GM18517 (cell line): ENCODE measurements around the gene SYT1.
A peak's percentile ranks its signal among the peaks of the same experiment; 100 is the strongest.
"Not testable (repeated sequence)": the region's sequence is repeated elsewhere in the genome, so short reads cannot be mapped to it uniquely, and the experiment has no call there.

Source experiments
- ATAC-seq: cut with Tn5 transposase; IDR thresholded peaks from one replicate; pipeline ENCODE4 v1.9.1; 2021; ENCODE audit warnings: mild to moderate bottlenecking, moderate library complexity; ENCODE audit not compliant: unreplicated experiment

The SYT1 gene

DNA sequence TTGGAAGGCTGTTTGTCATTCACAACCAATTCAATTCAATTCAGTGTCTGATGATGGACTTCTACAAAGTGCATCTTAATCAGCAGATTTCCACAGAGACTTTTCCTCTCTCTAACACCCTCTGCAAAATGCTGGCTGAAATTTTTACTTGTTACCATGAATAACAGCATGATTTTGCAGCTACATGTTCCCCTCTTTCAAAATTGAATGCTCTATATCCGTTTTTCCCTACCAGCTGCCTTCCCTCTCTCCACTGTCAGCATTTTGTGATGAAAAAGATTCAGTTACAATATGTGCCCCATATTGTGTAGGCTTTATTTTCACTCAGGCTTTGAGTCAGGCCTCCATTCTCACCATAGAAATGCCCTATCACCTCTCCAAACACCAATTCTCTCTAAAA lies 334.6 kb downstream of the SYT1 start:
- ATAC-seq, result no peak

DNA sequence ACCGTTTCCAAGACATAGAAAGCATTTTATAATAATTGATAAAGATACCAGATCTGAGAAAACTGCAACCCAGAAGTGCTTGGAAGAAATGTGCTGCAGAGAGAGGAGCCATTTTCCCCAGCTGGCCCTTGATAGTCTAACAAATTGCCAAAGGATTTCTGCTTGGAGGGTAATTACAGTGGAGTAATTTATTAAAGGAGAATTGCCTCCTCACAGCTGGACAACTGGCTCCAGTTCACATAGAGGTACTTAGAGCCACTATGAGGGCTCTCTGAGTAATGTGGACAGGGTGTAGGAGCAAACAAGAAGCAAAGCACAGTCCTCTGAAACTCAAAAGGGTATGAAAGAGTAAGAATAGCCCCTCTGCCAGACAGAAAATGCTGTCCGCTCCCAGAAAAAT lies 335.6 kb downstream of the SYT1 start:
- no peak for ATAC-seq

DNA sequence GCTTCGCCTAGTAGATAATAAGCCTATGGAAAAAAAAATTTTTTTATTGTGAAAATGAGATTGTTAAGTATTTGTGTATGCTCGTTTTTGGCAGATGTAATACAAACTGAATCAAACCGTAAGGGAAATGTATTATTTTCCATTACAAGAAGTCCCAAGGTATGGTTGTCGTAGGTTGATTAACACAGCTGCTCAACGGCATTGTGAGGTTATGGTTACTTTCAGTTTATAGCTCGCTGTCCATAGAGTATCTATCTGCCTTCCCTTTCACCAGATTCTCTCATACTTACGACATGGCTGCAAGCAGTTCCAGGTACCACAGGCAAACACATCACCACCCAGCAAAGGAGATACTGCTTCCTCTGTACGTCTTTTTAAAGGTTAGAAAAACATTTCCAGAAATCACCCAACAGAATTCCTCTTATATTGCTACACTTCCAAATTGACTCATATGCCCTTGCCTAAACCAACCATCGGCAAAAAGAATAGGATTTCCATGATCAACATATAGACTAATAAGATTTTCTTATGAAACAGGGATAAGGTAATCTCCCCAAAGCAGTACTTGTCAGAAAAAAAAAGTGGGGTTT lies 338.6 kb downstream of the SYT1 start:
- ATAC-seq, result no peak

DNA sequence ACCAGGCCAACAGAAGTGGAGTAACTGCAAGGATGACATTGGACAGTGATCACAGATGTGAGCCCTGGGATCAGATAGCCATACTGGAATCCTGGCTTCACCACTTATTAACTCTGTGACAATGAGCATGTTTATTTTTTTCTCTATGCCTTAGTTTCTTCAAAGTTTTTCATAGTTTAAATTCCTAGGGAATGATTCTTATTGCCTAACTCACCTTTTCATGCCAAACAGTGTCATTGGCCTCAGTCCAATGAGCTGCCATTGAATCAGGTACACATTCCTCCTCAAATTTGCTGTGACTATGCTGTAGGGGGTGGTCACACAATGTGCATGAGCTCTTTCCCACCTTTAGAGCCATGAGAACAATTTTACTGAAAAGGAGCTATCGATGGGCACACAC lies 342.3 kb downstream of the SYT1 start:
- no peak for ATAC-seq

DNA sequence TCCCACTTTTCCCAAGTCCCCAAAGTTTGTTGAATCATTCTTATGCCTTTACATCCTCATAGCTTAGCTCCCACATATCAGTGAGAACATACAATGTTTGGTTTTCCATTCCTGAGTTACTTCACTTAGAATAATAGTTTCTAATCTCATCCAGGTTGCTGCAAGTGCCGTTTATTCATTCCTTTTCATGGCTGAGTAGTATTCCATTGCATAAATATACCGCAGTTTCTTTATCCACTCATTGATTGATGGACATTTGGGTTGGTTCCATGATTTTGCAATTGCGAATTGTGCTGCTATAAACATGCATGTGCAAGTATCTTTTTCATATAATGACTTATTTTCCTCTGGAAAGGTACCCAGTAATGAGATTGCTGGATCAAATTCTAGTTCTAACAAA lies 345.8 kb downstream of the SYT1 start:
- not testable (repeated sequence) for ATAC-seq

DNA sequence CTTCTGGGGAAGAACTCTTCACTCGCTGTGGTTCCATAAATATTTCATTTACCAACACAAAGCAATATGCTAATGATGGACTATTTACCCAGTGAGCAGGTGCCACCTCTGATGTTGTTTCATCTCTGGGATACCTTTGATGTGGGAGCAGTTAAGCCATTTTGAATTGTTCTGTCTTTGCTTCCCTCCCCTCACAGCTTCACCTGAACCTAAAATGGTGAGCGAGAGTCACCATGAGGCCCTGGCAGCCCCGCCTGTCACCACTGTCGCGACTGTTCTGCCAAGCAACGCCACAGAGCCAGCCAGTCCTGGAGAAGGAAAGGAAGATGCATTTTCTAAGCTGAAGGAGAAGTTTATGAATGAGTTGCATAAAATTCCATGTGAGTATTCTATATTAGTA lies 352.7 kb downstream of the SYT1 start:
- no peak for ATAC-seq

DNA sequence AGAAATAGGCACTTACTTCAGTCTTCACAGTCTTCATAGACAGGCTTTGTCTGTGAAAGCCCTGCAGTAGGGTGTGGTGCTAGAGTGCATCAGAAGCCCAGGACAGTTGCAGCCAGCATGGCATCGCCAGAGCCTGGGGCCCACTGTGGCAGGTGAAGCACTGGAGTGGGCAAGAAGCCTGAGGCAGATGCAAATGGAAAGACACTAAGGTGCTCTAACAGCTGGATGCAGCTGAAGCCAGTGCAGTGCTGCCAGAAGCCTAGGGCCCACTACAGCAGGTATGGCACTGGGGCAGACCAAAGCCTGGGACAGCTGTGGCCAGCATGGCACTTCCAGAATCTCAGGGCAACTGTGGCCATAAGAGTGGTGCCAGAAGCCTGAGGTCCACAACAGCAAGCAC lies 358.6 kb downstream of the SYT1 start:
- no peak for ATAC-seq

DNA sequence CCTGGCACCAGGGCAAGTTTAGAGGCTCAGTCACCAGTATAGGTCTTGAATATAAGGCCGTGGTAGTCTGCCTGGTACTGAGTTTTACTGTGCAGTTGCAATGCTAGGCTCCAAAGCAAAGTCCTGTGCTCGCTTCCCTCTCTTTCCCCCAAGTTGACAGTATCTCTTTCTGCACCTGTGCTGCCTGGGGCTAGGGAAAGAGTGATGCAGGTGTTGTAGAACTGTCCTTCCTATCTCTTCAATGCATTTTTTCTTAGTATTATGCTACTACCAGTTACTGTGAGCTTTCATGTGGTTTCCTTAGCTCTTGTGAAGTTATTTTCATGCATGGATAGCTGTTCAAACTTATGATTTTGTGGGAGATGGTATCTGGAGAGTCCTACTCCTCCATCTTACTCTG lies 359.2 kb downstream of the SYT1 start:
- ATAC-seq, result no peak

DNA sequence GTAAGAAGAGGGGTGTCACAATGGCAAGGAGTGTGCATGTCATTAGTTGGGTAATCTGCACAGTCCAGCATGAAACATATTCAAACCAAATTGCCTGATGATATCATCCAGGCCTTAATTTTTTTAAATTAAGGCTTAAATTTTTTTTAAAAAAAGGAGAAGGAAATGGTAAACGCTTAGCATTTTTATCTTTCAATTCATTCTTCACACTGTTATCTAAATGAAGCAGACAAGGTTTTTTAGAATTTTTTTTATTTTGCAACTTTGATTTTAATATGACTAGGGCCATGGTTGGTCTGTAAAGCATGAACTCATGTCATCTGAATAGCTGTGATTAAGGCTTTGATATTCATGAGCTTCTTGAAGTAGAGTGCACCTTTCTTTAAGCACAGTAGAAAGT lies 362.5 kb downstream of the SYT1 start:
- no peak for ATAC-seq

DNA sequence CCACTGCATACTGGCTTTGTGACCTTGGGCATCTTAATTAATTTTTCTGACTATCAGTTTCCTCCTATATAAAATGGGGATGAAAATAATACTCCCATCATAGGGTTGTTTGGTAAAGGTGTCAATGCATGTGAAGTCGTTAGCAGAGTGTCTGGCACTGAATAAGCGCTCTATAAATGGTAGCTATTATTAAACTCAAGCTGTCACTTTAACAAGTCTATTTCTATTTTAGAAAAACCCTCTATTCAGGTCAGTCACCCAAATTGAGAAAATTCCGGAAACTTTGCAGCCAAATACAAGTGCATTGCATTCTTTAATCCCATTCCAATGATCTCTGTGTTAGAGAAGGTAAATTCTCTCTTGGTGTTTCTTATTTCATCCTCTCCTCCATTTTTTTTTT lies 363.1 kb downstream of the SYT1 start:
- no peak for ATAC-seq

DNA sequence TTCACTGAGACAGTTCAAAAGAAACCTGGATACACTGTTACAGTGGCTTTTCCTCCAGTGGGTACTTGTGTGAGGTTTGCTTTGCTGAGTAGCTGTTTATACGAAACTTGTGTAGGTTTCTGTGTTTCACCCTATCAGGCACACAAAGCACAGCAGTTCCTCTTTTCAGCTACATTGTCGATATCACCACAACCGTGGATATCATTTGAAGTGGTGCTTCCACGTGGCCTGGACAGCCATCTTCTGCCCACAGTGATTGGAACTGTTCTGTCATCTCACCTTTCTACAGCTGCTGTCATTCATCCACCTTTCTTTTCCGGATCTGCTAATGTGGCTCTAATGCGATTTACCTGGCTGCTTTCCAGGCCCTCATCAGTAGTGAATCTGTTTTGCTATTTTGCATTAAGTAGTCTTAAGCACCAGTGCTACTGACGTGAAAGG lies 368.8 kb downstream of the SYT1 start:
- peak; percentile 82 for ATAC-seq

DNA sequence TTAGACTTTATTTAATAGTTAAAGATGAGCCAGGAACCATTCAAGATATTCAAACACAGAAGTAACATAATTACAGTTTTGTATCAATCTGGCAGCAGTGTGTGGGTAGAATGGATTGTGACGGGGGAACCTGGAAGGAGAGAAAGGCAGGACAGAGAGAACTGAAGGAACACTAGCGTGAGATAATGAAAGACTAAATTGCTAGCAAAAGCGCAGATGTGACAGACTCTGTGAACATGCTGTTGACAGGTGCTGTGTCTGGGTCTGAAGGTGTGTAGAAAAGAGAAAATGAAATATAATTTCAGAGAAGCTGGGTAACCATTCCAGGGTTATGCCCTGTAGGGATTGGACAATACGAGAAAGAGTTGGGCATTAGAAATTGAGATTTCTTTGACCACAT lies 372.3 kb downstream of the SYT1 start:
- ATAC-seq, result no peak

DNA sequence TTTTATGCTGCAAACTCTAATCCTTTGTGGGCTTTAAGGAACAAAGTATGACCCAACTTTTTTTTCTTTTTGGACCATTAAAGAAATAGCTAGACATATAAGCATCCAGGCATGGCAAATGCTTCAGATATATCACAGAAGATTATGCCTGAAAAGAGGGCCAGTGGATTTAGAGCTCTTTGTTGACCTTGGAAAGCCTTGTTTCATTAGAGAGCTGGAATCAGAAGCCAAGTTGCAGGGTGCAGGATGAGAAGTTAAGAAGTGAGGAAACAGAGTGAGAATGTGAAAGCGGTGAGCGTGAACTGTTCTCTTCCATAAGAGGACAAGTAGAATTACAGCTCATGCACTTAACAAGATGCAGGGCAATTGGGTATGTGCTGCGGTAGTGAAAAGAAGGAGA lies 373.7 kb downstream of the SYT1 start:
- ATAC-seq, result no peak

DNA sequence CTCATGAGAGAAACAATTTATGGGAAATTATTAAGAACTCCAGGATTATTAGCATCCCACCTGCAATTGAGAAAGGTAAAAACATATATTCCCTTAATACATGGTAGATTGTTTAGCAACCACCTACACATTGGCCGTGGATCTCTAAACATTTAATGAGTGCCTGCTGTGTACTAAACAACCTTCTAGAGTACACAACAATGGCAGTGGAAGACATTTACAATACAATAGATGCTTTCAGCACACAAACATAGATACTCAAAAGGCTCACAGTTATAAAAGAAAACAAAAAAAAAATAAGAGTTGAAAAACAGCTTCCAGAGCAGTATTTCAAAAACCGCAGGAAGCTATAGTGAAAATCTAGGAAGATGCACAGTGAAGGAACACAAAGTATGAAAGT lies 382.9 kb downstream of the SYT1 start:
- ATAC-seq, result no peak

DNA sequence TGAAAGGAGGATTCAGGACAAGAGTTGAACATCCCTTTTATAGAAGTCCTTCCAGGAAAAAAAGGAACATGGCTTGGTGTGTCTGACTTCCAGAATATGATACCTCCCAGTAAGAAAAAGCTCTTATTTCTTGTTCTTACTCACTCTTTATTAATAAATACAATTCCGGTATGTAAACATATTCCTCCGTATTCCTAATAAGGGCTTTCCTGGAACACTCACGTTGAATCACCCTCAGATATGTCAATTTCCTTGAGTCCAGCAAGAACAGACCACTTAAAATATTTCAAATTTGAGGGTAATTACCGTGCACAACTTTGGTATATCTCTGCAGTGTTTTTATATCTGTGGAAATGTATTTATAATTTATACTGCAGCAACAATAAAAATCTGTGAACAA lies 385.6 kb downstream of the SYT1 start:
- no peak for ATAC-seq

DNA sequence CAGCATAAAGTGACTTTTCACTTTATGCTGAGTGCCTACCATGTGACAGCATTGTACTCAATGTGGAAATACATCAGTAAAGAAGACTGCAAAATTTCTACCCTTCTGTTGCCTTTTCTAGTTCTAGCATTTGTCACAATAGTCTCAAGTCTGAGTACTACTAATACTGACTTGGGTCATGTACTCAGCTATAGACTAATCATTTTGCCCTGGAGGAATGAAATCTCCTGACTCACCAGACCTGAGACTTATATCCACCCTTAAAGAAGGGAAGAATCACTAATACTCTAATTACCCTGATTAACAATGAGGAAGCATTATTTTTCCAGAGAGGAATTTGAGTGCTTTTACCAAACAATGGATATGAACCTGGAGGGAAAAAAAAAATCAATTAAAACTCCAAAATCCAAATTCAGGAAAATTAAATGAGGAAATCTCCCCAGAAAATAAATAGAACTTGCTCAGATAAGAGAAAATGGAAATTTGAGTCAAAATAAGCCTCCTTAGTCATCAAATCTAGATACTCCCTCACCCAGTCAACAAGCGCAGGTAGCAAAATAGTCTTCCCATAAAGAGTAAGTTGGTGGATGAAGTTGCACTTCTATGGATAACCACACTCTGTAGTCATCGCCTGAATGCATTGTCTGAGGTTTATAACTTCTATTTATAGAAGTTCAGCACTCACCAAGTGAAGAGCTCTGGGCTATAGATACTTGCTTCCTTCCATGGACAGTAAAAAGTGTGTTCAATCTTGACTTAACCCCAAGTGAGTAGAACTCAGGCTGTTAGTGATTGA lies 386.6 kb downstream of the SYT1 start:
- ATAC-seq, result no peak

DNA sequence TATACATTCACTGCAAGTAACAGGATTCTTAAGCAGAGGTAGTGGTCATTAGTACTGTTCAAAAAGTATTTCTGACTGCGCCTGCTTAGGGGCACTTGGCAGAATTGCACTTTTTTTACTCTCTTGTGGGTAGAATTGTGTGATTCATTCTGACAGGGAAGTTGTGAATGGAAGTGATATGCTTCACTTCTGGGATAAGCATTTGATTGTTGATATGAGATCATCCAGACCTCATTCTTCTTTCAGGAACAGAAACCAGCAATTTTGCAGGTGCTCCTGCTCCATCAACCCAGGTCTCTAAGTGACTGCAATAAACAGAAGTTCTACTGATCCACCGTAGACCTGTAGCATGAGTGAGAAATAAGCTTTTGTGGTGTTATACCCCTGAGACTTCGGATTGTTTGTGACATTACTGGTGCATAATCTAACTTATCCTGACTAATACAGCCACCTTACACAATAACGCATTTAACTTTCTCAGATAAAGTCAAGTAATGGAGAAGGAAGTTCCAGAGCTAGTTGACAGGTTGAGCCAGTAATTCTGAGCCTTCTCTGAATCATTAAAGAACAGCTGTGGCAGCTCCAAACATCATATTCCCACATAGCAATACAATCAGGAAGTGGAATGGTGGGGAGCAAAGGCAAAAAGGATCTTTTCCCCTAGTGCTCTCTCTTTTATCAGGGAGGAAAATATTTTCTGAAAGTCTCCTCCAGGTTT lies 387.9 kb downstream of the SYT1 start:
- ATAC-seq, result no peak

DNA sequence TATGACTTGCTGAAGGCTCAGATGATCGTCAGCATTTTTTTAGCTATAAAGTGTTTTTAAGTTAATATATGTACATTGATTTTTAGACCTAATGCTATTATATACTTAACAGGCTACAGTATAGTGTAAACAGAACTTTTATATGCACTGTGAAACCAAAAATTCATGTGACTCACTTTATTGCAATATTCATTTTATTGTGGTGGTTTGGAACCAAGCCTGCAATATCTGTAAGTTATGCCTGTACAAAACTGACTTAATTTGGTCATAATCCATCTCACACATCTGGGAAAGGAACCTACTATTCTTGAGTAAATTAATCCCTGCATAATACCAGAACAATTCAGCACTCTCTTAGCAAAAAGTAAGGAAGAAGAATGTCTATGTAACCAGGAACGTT lies 390.7 kb downstream of the SYT1 start:
- no peak for ATAC-seq

DNA sequence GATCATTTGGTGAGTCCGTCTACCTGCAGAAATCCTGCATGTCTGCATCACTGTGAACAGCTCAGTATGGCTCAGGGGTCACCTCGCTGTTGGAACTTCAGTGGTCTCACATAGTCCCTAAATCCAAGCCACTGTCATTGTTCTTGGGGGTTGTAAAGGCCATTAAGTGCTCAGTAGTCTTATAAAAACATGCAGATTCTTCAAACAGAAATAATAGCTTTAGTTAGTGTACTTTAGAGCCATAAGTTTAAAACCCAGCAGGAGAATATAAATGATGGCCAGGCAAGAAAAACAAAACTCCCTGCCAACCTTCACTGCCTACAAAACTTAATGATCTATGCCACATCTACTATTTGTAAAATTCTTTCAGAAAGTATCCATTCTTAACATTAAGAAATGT lies 396.3 kb downstream of the SYT1 start:
- no peak for ATAC-seq

DNA sequence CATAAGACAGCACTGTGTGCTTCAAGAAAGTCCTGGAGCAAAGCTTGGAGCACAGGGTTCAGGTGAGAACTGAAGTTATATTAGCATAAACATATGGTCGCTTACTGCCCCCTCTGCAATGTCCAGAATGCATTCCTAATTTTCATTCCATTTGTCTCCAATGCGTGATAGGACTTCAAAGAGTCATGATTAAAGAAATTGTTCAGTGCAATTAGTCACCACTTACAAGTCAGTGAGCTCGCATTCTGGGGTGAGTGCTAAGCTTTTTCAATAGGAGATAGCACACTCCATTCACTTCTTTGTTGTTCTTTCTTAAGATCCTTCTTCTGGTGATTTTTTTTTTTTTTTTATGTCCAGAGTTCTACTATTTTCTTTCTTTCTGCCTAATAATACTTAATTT lies 398.4 kb downstream of the SYT1 start:
- no peak for ATAC-seq

DNA sequence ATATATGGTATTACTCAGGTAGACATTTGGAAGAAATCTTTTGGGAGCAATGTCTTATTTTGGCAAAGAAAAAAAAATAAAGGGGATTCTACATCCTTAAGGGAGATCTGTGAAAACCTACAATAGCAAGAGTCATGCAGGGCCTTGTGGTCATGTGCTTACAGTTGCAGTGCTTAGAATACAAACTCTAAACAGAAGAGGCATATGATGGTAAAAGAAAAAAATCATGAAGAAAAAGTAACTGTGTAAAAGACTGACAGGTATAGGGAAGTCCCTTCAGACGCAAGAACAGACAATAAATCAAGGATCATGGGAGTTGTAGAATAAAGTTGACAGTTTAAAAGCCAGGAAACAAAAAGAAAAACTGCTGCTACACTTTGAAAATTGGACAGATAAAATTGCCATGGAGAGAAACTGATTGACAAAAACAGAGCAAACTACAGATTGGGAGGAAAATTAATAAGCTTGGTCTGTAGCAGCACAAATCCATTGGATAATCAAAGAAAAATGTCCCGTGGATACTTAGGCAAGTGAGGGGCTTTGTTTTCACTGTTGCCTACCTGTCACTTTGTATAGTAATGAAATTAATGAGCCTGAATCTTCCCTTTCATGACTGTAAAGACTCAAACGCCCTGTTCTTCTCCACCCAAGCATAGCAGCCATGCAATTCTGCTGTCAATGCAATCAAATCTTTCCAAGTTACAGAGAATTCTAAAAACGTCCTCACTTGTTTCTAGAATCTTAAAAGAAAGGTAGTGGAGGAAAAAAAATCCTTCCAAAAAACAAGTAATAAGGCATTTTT lies 402.0 kb downstream of the SYT1 start:
- no peak for ATAC-seq
